GM12878 (cell line): ENCODE results near the gene RBL2.

Experiments used
- CBX3 ChIP-seq: fragments of 200-600 bp; sonication (generic); IDR thresholded peaks from 2 replicates; pipeline ENCODE4 v1.6.1; 2016; ENCODE audit warnings: low read depth, borderline replicate concordance
- CEBPB ChIP-seq, 2 experiments: fragments of 150-350 bp in 1 of 2; IDR thresholded peaks; 2 replicates each; pipeline ENCODE4 v1.6.1; 2012 to 2014; ENCODE audit warnings: low read depth in 2 of 2, low read length in 2 of 2, borderline replicate concordance in 1 of 2, inconsistent platforms in 1 of 2
- ETV6 ChIP-seq, 2 experiments: fragments of 450-650 bp in 1 of 2; IDR thresholded peaks in 1 of 2; conservative IDR thresholded peaks in 1 of 2; 2 replicates each; pipeline ENCODE4 v1.6.1; 2014; ENCODE audit warnings: antibody characterized with exemption in 1 of 2, borderline replicate concordance in 1 of 2, low read depth in 1 of 2, mild to moderate bottlenecking in 1 of 2, moderate library complexity in 1 of 2
- MYC ChIP-seq: IDR thresholded peaks from 2 replicates; pipeline ENCODE4 v1.6.1; 2011; ENCODE audit warnings: mild to moderate bottlenecking, low read length, moderate library complexity, inconsistent platforms; ENCODE audit not compliant: insufficient read depth, insufficient replicate concordance, insufficient read length, severe bottlenecking
- NFYB ChIP-seq: IDR thresholded peaks from 2 replicates; pipeline ENCODE4 v1.6.1; 2011; ENCODE audit warnings: low read depth, mild to moderate bottlenecking, low read length, improper control_type of control experiment, moderate library complexity; ENCODE audit not compliant: insufficient read depth
- POLR2A ChIP-seq: IDR thresholded peaks from 2 replicates; pipeline ENCODE4 v1.6.1; 2011; ENCODE audit warnings: low read depth, mild to moderate bottlenecking, low read length
- SMC3 ChIP-seq: IDR thresholded peaks from 2 replicates; pipeline ENCODE4 v1.6.1; 2011; ENCODE audit warnings: low read length, improper control_type of control experiment, borderline replicate concordance
- TF ChIP-seq, protein P1 (sequence below): fragments of 450-650 bp; IDR thresholded peaks from 2 replicates; pipeline ENCODE4 v1.6.1; 2017; ENCODE audit warnings: antibody characterized with exemption, mild to moderate bottlenecking, moderate library complexity
- TF ChIP-seq, protein P2 (sequence below): IDR thresholded peaks from 2 replicates; pipeline ENCODE4 v1.6.1; 2012; ENCODE audit warnings: low read depth, low read length, improper control_type of control experiment
- TF ChIP-seq, protein P3 (sequence below), 3 experiments: IDR thresholded peaks in 2 of 3; conservative IDR thresholded peaks in 1 of 3; 2 replicates each; pipeline ENCODE4 v1.5.1; 2011; ENCODE audit warnings: low read depth in 3 of 3, low read length in 3 of 3, mild to moderate bottlenecking in 3 of 3, control low read depth in 2 of 3, moderate library complexity in 2 of 3, inconsistent platforms in 1 of 3, mixed read lengths in 1 of 3; ENCODE audit not compliant: control insufficient read depth in 2 of 3, insufficient read depth in 1 of 3; ENCODE audit errors: extremely low read depth in 1 of 3

DNA sequence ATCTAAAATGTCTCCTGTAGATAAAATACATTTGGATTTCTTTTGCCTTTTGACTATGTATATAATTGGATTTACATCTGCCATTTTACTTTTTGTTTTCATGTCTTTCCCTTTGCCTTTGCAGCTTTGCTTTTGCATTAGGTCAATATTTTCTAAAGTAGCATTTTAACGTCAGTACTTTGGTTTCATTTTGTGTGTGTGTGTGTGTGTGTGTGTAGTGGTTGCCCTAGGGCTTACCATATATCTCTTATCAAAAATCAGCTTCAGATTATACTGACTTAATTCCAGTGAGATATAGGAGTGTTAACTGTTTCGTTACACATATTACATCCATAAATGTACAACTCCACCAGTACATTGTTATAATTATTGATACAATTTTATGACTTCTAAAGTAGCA is 42.6 kb downstream of the RBL2 start:
- TF ChIP-seq MYC (no peak), SMC3 (no peak), ETV6 (conservative IDR thresholded peaks at IDR 0.05 in 1 of 2, IDR thresholded peaks at IDR 0.05 in 1 of 2; ENCODE audit: borderline replicate concordance in 1 of 2, low read depth in 1 of 2) (no peak), CBX3 (no peak), CEBPB (IDR thresholded peaks at IDR 0.05; ENCODE audit: borderline replicate concordance in 1 of 2, low read depth in 2 of 2, low read length in 2 of 2) (no peak), POLR2A (no peak), NFYB (no peak)
- TF ChIP-seq, protein P1, sequence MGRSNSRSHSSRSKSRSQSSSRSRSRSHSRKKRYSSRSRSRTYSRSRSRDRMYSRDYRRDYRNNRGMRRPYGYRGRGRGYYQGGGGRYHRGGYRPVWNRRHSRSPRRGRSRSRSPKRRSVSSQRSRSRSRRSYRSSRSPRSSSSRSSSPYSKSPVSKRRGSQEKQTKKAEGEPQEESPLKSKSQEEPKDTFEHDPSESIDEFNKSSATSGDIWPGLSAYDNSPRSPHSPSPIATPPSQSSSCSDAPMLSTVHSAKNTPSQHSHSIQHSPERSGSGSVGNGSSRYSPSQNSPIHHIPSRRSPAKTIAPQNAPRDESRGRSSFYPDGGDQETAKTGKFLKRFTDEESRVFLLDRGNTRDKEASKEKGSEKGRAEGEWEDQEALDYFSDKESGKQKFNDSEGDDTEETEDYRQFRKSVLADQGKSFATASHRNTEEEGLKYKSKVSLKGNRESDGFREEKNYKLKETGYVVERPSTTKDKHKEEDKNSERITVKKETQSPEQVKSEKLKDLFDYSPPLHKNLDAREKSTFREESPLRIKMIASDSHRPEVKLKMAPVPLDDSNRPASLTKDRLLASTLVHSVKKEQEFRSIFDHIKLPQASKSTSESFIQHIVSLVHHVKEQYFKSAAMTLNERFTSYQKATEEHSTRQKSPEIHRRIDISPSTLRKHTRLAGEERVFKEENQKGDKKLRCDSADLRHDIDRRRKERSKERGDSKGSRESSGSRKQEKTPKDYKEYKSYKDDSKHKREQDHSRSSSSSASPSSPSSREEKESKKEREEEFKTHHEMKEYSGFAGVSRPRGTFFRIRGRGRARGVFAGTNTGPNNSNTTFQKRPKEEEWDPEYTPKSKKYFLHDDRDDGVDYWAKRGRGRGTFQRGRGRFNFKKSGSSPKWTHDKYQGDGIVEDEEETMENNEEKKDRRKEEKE = no peak
- TF ChIP-seq, protein P2, sequence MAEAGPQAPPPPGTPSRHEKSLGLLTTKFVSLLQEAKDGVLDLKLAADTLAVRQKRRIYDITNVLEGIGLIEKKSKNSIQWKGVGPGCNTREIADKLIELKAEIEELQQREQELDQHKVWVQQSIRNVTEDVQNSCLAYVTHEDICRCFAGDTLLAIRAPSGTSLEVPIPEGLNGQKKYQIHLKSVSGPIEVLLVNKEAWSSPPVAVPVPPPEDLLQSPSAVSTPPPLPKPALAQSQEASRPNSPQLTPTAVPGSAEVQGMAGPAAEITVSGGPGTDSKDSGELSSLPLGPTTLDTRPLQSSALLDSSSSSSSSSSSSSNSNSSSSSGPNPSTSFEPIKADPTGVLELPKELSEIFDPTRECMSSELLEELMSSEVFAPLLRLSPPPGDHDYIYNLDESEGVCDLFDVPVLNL = no peak
- TF ChIP-seq, protein P3, sequence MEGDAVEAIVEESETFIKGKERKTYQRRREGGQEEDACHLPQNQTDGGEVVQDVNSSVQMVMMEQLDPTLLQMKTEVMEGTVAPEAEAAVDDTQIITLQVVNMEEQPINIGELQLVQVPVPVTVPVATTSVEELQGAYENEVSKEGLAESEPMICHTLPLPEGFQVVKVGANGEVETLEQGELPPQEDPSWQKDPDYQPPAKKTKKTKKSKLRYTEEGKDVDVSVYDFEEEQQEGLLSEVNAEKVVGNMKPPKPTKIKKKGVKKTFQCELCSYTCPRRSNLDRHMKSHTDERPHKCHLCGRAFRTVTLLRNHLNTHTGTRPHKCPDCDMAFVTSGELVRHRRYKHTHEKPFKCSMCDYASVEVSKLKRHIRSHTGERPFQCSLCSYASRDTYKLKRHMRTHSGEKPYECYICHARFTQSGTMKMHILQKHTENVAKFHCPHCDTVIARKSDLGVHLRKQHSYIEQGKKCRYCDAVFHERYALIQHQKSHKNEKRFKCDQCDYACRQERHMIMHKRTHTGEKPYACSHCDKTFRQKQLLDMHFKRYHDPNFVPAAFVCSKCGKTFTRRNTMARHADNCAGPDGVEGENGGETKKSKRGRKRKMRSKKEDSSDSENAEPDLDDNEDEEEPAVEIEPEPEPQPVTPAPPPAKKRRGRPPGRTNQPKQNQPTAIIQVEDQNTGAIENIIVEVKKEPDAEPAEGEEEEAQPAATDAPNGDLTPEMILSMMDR (IDR thresholded peaks at IDR 0.05 in 2 of 3, conservative IDR thresholded peaks at IDR 0.05 in 1 of 3; ENCODE audit: control insufficient read depth in 2 of 3, extremely low read depth in 1 of 3, insufficient read depth in 1 of 3, low read depth in 3 of 3, low read length in 3 of 3) = no peak
